SKM-1 treated with dmso at 0.1 percent for 144 hours (cell line): ENCODE measurements around the gene JMJD7.
A peak's percentile ranks its signal among the peaks of the same experiment; 100 is the strongest.

Source experiments
- DNase-seq: peaks from one replicate; lab custom pipeline; 2025; ENCODE audit not compliant: unreplicated experiment; lab: John Stamatoyannopoulos, UW

The JMJD7 gene

GRCh38 chr15:41827880-41828806 lies at the start of gene JMJD7:
Gene JMJD7, plus strand, starts transcription at chr15:41828092. Its CDS starts 33 bp downstream, at chr15:41828125.
- peak; percentile 70 for DNase-seq

- DNase-seq: no peak
Measured at GRCh38 chr15:41778521-41778920, 49.4 kb upstream of the JMJD7 start.

GRCh38 chr15:41779662-41780157 lies 48.2 kb upstream of the JMJD7 start:
- no peak for DNase-seq

- no peak for DNase-seq
Measured at GRCh38 chr15:41780266-41780665, 47.6 kb upstream of the JMJD7 start.

- no peak for DNase-seq
Measured at GRCh38 chr15:41780727-41781126, 47.2 kb upstream of the JMJD7 start.

GRCh38 chr15:41782371-41783282 lies 45.3 kb upstream of the JMJD7 start:
- no peak for DNase-seq

GRCh38 chr15:41783296-41783695 lies 44.6 kb upstream of the JMJD7 start:
- no peak for DNase-seq

- DNase-seq: no peak
Measured at GRCh38 chr15:41788262-41788661, 39.6 kb upstream of the JMJD7 start.

GRCh38 chr15:41789236-41789635 lies 38.7 kb upstream of the JMJD7 start:
- DNase-seq: no peak

GRCh38 chr15:41789662-41790061 lies 38.2 kb upstream of the JMJD7 start:
- DNase-seq: no peak

- no peak for DNase-seq
Measured at GRCh38 chr15:41790169-41790568, 37.7 kb upstream of the JMJD7 start.

GRCh38 chr15:41790756-41791546 lies 36.9 kb upstream of the JMJD7 start:
- DNase-seq: no peak

- no peak for DNase-seq
Measured at GRCh38 chr15:41791547-41791937, 36.4 kb upstream of the JMJD7 start.

- no peak for DNase-seq
Measured at GRCh38 chr15:41792000-41792637, 35.8 kb upstream of the JMJD7 start.

- no peak for DNase-seq
Measured at GRCh38 chr15:41794081-41794480, 33.8 kb upstream of the JMJD7 start.

- DNase-seq: no peak
Measured at GRCh38 chr15:41795996-41796856, 31.7 kb upstream of the JMJD7 start.

GRCh38 chr15:41797201-41797944 lies 30.5 kb upstream of the JMJD7 start:
- DNase-seq: no peak

GRCh38 chr15:41798607-41799487 lies 29.0 kb upstream of the JMJD7 start:
- no peak for DNase-seq
